AG04450 (cell line): ENCODE results near the gene INSRR. TPM values are rescaled to one million over a fixed set of nuclear protein-coding genes. Genes with fewer than 3 reads are reported as not detected.

Experiments used
- CTCF ChIA-PET: fragments of 300-600, 350-600 bp; formaldehyde crosslinking; extraction: SDS; loops from one replicate; lab custom pipeline; 2022; ENCODE audit warnings: antibody characterized with exemption, inconsistent platforms; lab: Charles Lee
- POLR2A ChIA-PET: fragments of 350-600 bp; formaldehyde crosslinking; extraction: SDS; loops from one replicate; lab custom pipeline; 2021; ENCODE audit warnings: antibody characterized with exemption, inconsistent platforms; lab: Yijun Ruan, JAX
- DNase-seq: peaks from one replicate; pipeline ENCODE4 v3.0.0-alpha.2; 2011; ENCODE audit warnings: low read depth, low spot score
- H3K27ac ChIP-seq: one replicate; pipeline ENCODE4 v1.5.1; 2012; ENCODE audit warnings: low read depth, low read length, control low read depth
- H3K27me3 ChIP-seq: one replicate; pipeline ENCODE4 v1.6.0; 2012; ENCODE audit warnings: low read length; ENCODE audit not compliant: control insufficient read depth, insufficient read depth
- H3K4me3 ChIP-seq: 2 replicates; pipeline ENCODE4 v1.5.1; 2011; ENCODE audit warnings: mild to moderate bottlenecking, low read depth, low read length, control low read depth
- H3K9me3 ChIP-seq: 2 replicates; pipeline ENCODE4 v1.5.1; 2012; ENCODE audit warnings: low read length; ENCODE audit not compliant: control insufficient read depth, insufficient read depth
- polyA plus RNA-seq: library from polyadenylated mRNA; depleted of rRNA; stranded (reverse); fragments of >200 nt; gene quantifications from 2 replicates; pipeline ENCODE4 v1.2.3, GENCODE V29; 2011
- TF ChIP-seq, protein P1 (sequence below): IDR thresholded peaks from 2 replicates; pipeline ENCODE4 v1.5.1; 2011; ENCODE audit warnings: low read depth, low read length, control low read depth, inconsistent platforms

Gene INSRR
- polyA plus RNA-seq, 1 experiment, result not detected

DNA sequence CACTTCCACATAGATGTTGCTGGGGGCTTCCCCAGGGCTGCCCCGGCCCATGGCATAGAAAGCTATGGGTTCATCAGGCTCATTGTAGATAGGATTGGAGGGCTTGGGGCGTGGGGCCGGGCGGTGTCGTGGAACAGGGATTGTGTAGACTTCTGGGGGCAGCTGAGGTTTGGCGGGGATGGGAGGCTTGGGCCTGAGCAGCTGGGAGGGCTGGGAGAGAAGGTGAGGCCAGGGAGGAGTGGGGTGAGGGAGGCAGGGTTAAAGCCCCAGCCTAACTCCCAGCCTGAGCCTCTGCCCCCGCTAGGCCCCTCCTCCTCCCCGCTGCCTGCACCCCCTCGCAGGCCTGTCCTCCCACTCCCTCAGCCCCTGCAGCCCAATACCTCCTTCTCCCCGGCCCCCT lies 49.6 kb downstream of the INSRR start:
- peaks cover 16% of the 10 kb centered on the region for H3K27me3 ChIP-seq
- TF ChIP-seq, protein P1, sequence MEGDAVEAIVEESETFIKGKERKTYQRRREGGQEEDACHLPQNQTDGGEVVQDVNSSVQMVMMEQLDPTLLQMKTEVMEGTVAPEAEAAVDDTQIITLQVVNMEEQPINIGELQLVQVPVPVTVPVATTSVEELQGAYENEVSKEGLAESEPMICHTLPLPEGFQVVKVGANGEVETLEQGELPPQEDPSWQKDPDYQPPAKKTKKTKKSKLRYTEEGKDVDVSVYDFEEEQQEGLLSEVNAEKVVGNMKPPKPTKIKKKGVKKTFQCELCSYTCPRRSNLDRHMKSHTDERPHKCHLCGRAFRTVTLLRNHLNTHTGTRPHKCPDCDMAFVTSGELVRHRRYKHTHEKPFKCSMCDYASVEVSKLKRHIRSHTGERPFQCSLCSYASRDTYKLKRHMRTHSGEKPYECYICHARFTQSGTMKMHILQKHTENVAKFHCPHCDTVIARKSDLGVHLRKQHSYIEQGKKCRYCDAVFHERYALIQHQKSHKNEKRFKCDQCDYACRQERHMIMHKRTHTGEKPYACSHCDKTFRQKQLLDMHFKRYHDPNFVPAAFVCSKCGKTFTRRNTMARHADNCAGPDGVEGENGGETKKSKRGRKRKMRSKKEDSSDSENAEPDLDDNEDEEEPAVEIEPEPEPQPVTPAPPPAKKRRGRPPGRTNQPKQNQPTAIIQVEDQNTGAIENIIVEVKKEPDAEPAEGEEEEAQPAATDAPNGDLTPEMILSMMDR, result no peak
- no peak overlapping the region for H3K27ac ChIP-seq
- no peak for DNase-seq
- H3K4me3 ChIP-seq, result no peak overlapping the region
- ChIA-PET CTCF (interaction anchor here (1.1 to 1.5 kb wide), 2 partner anchors 29 to 119 kb away, joined by 4 to 7 read pairs; no protein-coding TSS in a partner anchor), POLR2A (no interaction called here)
- H3K9me3 ChIP-seq, result no peaks in the 10 kb centered on the region; the same call in 1 of the 2 replicates

DNA sequence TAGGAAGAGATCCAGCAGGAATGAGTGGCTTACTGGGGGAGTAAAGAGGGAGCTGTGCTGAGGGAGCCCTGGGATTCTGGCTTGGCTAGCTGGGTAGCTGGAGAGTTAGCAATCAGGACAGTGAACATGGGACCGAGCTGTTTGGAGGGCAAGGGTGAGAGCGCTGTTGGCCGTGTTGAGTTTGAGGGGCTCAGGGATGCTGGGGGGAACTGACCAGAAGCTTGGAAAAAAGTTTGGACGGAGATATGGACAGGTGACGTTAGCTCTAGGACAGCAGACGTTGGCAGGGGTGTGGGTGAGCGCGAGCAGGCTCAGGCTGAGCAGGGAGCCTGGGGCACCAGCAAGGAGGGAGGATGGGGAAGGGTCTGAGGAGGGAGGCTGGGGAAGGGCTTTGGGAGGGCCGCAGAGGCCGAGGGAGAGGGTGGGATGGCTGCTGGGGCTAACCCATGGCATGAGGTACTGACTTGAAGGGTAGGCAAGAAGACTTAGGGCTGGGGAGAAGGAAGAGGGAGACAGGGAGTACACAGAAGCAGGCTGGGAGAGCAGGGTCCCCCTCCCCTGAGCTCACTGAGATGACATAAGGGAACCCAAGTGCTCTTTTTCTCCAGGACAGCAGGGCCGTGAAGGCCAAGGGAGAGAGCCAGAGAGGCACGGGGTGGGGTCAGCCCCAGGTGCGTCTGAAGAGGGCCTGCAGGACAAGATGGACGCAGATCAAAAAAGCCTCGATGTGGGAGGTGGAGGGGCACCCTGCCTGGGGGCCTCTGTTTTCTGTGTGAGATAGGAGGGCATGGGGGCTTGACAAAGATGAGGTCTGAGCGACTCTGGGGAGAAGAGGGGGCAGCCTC lies 50.5 kb downstream of the INSRR start:
- Histone ChIP-seq H3K4me3 (no peak overlapping the region), H3K27ac (no peak overlapping the region), H3K9me3 (no peaks in the 10 kb centered on the region; the same call in 1 of the 2 replicates), H3K27me3 (peaks cover 16% of the 10 kb centered on the region)
- ChIA-PET POLR2A (interaction anchor here (1.0 kb wide), 1 partner anchor 119 kb away, joined by 3 read pairs; no protein-coding TSS in a partner anchor), CTCF (interaction anchor here (0.6 to 1.5 kb wide), 4 partner anchors 15 to 119 kb away, joined by 3 to 7 read pairs (median 4); no protein-coding TSS in a partner anchor)
- TF ChIP-seq, protein P1, result no peak
- no peak for DNase-seq

DNA sequence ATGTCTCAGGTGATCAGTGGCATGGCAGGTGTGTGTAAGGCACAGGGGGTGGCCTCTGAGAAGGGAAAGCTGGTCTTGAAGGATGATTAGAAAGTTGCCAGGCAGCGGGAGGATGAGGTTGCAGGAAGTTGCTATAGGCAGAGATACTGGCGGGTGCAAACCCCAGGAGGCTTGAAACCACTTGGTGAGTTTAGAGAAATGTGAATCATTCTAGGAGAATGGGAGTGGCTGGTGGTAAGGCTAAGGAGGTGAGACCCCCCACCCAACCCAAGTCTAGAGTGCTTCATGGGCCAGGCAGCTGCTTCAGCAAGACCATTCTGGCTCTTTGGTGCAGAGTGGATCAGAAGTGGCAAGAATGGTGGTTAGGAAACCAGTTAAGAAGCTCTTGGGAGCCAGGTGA lies 51.3 kb downstream of the INSRR start:
- CTCF ChIA-PET, result interaction anchor here (0.6 to 1.5 kb wide), 3 partner anchors 14 to 82 kb away, joined by 3 to 7 read pairs (median 4); no protein-coding TSS in a partner anchor
- no peaks in the 10 kb centered on the region; the same call in 1 of the 2 replicates for H3K9me3 ChIP-seq
- peaks cover 16% of the 10 kb centered on the region for H3K27me3 ChIP-seq
- TF ChIP-seq, protein P1, result no peak
- H3K4me3 ChIP-seq, result no peak overlapping the region
- DNase-seq, result no peak
- no peak overlapping the region for H3K27ac ChIP-seq
- POLR2A ChIA-PET, result interaction anchor here (1.0 kb wide), 1 partner anchor 120 kb away, joined by 3 read pairs; no protein-coding TSS in a partner anchor

DNA sequence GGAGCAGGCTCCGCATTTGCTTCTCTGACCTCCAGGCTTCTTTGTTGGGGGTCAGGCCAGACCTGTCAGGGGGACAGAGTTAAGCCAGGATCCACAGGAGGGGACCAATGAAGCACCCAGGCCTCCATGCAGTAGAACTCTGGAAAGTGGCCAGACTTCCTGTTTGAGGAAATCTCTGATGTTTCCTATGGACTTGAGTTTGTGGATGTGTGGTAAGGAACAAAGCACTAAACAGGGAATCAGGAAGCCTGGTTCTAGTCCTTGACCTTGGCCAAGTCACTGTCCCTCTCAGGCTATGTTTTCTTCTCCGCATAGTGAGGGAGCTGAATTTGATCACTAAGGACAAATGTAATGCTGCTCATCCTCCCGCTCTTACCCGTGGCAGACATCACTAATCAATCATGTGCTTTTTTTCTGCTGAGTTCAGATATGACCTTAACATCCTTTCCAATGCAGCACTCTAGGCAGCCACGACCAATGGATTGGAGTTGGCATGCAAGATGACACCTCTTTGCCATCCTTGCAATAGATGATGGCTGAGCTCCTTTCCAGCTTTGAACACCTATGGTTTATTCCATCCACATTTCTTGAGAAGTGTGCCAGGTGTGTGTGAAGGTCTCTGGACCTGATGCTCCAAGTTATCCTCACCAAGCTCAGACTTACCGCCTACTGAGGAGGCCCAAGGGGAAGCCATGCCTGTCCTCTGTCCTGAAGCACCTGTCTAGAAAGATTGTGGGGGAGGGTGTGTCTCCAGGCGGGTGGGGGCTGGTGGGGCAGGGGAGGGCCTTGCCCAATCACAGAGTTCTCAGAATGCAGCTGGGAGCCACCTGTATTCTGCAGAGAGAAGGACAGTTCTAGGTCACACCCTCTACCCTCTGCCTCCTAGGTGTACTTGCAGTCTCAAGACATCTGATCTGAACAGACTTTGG lies 52.1 kb downstream of the INSRR start:
- no peak overlapping the region for H3K4me3 ChIP-seq
- no peak overlapping the region for H3K27ac ChIP-seq
- no peaks in the 10 kb centered on the region; the same call in 1 of the 2 replicates for H3K9me3 ChIP-seq
- TF ChIP-seq, protein P1, result no peak
- ChIA-PET POLR2A (no interaction called here), CTCF (interaction anchor here (0.5 to 2.1 kb wide), 4 partner anchors 31 to 86 kb away, joined by 3 to 7 read pairs (median 4); no protein-coding TSS in a partner anchor)
- no peak for DNase-seq
- peaks cover 12% of the 10 kb centered on the region for H3K27me3 ChIP-seq
